Transverse colon (tissue), 4 donors: ENCODE measurements around the gene ITGAE. TPM values are rescaled to one million over a fixed set of nuclear protein-coding genes. Genes with fewer than 3 reads are reported as not detected.

ENCODE experiments used
- DNase-seq: peaks from one replicate; pipeline ENCODE4 v3.0.0-alpha.2; 2019
- H3K27ac ChIP-seq, 4 donors: fragments of 200-600 bp; sonication (generic); 2 replicates each; pipeline ENCODE4 v1.5.1; 2016 to 2018; ENCODE audit warnings: inconsistent platforms in 4 of 4
- H3K27me3 ChIP-seq: fragments of 200-600 bp; sonication (generic); 2 replicates; pipeline ENCODE4 v1.5.1; 2017; ENCODE audit warnings: inconsistent platforms
- H3K36me3 ChIP-seq, 4 donors: fragments of 200-600 bp; sonication (generic); 2 replicates each; pipeline ENCODE4 v1.5.1; 2017 to 2019; ENCODE audit warnings: inconsistent platforms in 4 of 4
- H3K4me1 ChIP-seq, 4 donors: fragments of 200-600 bp; sonication (generic); 2 replicates each; pipeline ENCODE4 v1.5.1; 2017 to 2020; ENCODE audit warnings: inconsistent platforms in 4 of 4
- H3K4me3 ChIP-seq, 4 donors: fragments of 200-600 bp; sonication (generic); 1 replicate in 1 of 4; 2 replicates in 3 of 4; pipeline versions ENCODE4 v1.5.1 to v1.6.1; 2017 to 2019; ENCODE audit warnings: inconsistent platforms in 4 of 4
- H3K9me3 ChIP-seq, 2 donors: fragments of 200-600 bp; sonication (generic); 2 replicates each; pipeline ENCODE4 v1.5.1; 2017 to 2019; ENCODE audit warnings: inconsistent platforms in 2 of 2
- EP300 ChIP-seq: sonication (generic); formaldehyde crosslinking; IDR thresholded peaks from one replicate; pipeline ENCODE4 v1.6.1; 2017; ENCODE audit warnings: antibody characterized with exemption, low read depth
- POLR2A ChIP-seq: fragments of 450-650 bp; IDR thresholded peaks from one replicate; pipeline ENCODE4 v1.6.1; 2016; ENCODE audit warnings: antibody characterized with exemption, mild to moderate bottlenecking, moderate library complexity
- POLR2AphosphoS5 ChIP-seq, 3 donors: sonication (generic); formaldehyde crosslinking; IDR thresholded peaks; one replicate each; pipeline ENCODE4 v1.6.1; 2016; ENCODE audit warnings: antibody characterized with exemption in 3 of 3
- WGBS, 2 donors: methylation state at CpG; one replicate each; pipeline ENCODE4 v1.1.5; 2018; ENCODE audit warnings: low coverage in 1 of 2; 5-methylcytosine and 5-hydroxymethylcytosine counted together
- in situ Hi-C, 4 donors: fragments of 200-750 bp; cut with MboI; loops; one replicate each; pipeline versions ENCODE4 v1.15.0 to v1.15.1; 2017; ENCODE audit warnings: low sequenced_read_pairs in 3 of 4, low pct_ligation_motif_present in 1 of 4, low pct_unique_long_range_greater_than_20kb in 1 of 4
- intact Hi-C: fragments of 100-400 bp; cut with DNase I; formaldehyde crosslinking; loops from one replicate; pipeline ENCODE4 v1.15.1; 2023; ENCODE audit warnings: low total_unique reads
- total RNA-seq, 4 donors: library from RNA; depleted of rRNA; stranded (reverse); fragments of >200 nt; gene quantifications; one replicate each; pipeline ENCODE4 v1.1.0, GENCODE V29; 2016
- TF ChIP-seq, protein P1 (sequence below), 5 experiments: fragments of 200-600 bp in 3 of 5; fragments of 450-650 bp in 2 of 5; sonication (generic) in 3 of 5; IDR thresholded peaks; 1 replicate in 2 of 5; 2 replicates in 3 of 5; pipeline ENCODE4 v1.5.1; 2016 to 2017; ENCODE audit warnings: antibody characterized with exemption in 5 of 5, inconsistent platforms in 3 of 5, mild to moderate bottlenecking in 2 of 5, moderate library complexity in 1 of 5

Gene ITGAE
- total RNA-seq, 4 donors from 2014 or later = 2.8 to 23.1 (median 14.5) TPM

- no peaks in the 10 kb centered on the region for H3K9me3 ChIP-seq
- peaks cover 0 to 4% (median 0%) of the 10 kb centered on the region in 4 donors for H3K4me1 ChIP-seq
- TF ChIP-seq POLR2AphosphoS5 (IDR thresholded peaks at IDR 0.05) = no peak
- TF ChIP-seq EP300 = no peak
- TF ChIP-seq, protein P1, sequence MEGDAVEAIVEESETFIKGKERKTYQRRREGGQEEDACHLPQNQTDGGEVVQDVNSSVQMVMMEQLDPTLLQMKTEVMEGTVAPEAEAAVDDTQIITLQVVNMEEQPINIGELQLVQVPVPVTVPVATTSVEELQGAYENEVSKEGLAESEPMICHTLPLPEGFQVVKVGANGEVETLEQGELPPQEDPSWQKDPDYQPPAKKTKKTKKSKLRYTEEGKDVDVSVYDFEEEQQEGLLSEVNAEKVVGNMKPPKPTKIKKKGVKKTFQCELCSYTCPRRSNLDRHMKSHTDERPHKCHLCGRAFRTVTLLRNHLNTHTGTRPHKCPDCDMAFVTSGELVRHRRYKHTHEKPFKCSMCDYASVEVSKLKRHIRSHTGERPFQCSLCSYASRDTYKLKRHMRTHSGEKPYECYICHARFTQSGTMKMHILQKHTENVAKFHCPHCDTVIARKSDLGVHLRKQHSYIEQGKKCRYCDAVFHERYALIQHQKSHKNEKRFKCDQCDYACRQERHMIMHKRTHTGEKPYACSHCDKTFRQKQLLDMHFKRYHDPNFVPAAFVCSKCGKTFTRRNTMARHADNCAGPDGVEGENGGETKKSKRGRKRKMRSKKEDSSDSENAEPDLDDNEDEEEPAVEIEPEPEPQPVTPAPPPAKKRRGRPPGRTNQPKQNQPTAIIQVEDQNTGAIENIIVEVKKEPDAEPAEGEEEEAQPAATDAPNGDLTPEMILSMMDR (IDR thresholded peaks at IDR 0.05) = no peak
- no peak for TF ChIP-seq POLR2A
- no peaks in the 10 kb centered on the region for H3K27me3 ChIP-seq
- intact Hi-C loops (no loop called here), in situ Hi-C loops (no loop called here)
- H3K36me3 ChIP-seq = no peaks in the 10 kb centered on the region
- WGBS, 2 donors = 90 to 92% methylated on average over 5 to 10 of the region's 10 CpGs
- H3K4me3 ChIP-seq = no peak overlapping the region
- H3K27ac ChIP-seq = peak overlapping the region; percentile 52 to 80 (median 64)
- no peak for DNase-seq
Observed at GRCh38 chr17:3801792-3802191, 804 bp upstream of the ITGAE start.

DNA sequence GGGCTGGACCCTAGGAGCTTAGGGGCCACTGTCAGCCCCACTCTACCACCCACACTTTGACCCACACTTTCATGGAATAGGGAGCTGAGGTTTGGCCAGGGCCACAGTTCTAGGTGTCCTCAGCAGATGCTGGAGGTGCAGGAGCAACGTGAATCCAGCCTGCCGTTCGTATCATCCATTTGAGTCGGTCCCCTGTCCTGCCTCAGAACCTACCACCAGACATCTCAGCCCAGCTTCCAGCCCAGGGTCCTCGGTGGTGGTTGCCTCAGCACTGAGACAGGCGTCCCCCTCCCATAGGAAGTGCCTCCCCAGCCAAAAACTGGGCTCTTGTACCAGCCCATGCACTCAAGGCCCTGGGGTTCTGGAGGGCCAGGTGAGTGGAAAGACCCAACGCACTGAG lies 359 bp upstream of the ITGAE start:
- in situ Hi-C loops (no loop called here), intact Hi-C loops (no loop called here)
- Histone ChIP-seq H3K27ac (no peak overlapping the region), H3K27me3 (no peaks in the 10 kb centered on the region), H3K36me3 (no peaks in the 10 kb centered on the region), H3K9me3 (no peaks in the 10 kb centered on the region), H3K4me1 (peaks cover 0 to 4% (median 0%) of the 10 kb centered on the region in 4 donors), H3K4me3 (no peak overlapping the region)
- DNase-seq = no peak
- WGBS, 2 donors = 91% methylated on average over 7 of the region's 7 CpGs; no CpG with 5 or more reads in 1 of the 2 donors
- TF ChIP-seq EP300 (no peak), POLR2A (no peak), POLR2AphosphoS5 (IDR thresholded peaks at IDR 0.05) (no peak)
- TF ChIP-seq, protein P1 (IDR thresholded peaks at IDR 0.05) = no peak

DNA sequence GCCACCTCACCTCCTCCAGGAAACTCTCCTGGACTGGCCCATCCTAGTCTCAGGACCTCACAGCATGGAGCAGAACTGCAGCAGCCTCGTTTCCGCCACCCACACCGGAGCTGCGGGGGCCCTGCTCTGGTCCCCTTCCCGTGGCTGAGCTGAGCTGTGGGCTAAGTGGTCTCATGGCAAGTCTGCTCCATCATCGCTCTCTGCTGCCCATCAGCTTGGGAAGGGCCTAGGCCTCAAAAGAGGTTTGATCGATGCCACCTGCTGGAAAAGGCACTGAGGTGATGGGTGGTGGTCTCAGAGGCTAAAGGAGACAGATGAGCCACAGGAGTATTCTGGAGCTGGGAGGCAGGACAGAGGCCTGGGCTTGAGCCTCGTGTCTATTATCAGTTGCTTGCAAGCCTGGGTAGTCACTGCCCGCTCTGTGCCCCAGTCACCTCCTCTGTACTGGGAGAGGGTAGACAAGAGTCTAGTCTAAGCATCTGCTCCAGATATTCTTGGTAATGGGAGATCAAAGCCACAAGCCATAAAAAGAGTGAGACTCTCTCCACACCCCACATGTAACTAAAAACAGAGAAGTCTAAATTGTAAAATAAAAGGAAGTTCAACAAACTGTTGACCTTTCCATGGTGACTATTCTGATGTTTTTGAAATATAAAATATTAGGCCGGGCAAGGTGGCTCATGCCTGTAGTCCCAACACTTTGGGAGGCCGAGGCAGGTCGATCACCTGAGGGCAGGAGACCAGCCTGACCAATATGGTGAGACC lies 1.6 kb downstream of the ITGAE start:
- H3K27ac ChIP-seq = no peak overlapping the region

More for the DNA sequence above, 1.6 kb downstream of the ITGAE start:
- WGBS, 2 donors = 89 to 100% methylated on average over 3 to 12 of the region's 12 CpGs
- Histone ChIP-seq H3K36me3 (no peaks in the 10 kb centered on the region), H3K27me3 (no peaks in the 10 kb centered on the region), H3K9me3 (no peaks in the 10 kb centered on the region), H3K4me3 (no peak overlapping the region), H3K4me1 (peaks cover 0 to 4% (median 0%) of the 10 kb centered on the region in 4 donors)
- intact Hi-C loops = no loop called here
- TF ChIP-seq POLR2A (no peak), EP300 (no peak), POLR2AphosphoS5 (IDR thresholded peaks at IDR 0.05) (no peak)
- TF ChIP-seq, protein P1 (IDR thresholded peaks at IDR 0.05) = no peak
- in situ Hi-C loops = no loop called here
- DNase-seq = no peak
